Ishikawa (cell line): ENCODE measurements around the gene LILRB3.

Experiments
- CEBPB ChIP-seq: IDR thresholded peaks from 2 replicates; pipeline ENCODE4 v1.6.1; 2012
- CREB1 ChIP-seq: IDR thresholded peaks from 2 replicates; pipeline ENCODE4 v1.6.1; 2012; ENCODE audit warnings: low read depth
- EGR1 ChIP-seq: IDR thresholded peaks from 2 replicates; pipeline ENCODE4 v1.6.1; 2012
- EP300 ChIP-seq: IDR thresholded peaks from 2 replicates; pipeline ENCODE4 v1.6.1; 2012; ENCODE audit warnings: borderline replicate concordance
- FOXM1 ChIP-seq: IDR thresholded peaks from 2 replicates; pipeline ENCODE4 v1.6.1; 2012; ENCODE audit warnings: low read depth, borderline replicate concordance
- MAX ChIP-seq: IDR thresholded peaks from 2 replicates; pipeline ENCODE4 v1.6.1; 2012
- NFIC ChIP-seq: IDR thresholded peaks from 2 replicates; pipeline ENCODE4 v1.6.1; 2012
- RAD21 ChIP-seq: IDR thresholded peaks from 2 replicates; pipeline ENCODE4 v1.6.1; 2012; ENCODE audit warnings: low read depth
- REST ChIP-seq: IDR thresholded peaks from 2 replicates; pipeline ENCODE4 v1.6.1; 2012; ENCODE audit warnings: low read depth, mild to moderate bottlenecking
- TAF1 ChIP-seq: IDR thresholded peaks from 2 replicates; pipeline ENCODE4 v1.6.1; 2012; ENCODE audit warnings: low read depth, mild to moderate bottlenecking
- TCF12 ChIP-seq: IDR thresholded peaks from 2 replicates; pipeline ENCODE4 v1.6.1; 2012; ENCODE audit warnings: low read depth
- TEAD4 ChIP-seq: IDR thresholded peaks from 2 replicates; pipeline ENCODE4 v1.6.1; 2012
- USF1 ChIP-seq: IDR thresholded peaks from 2 replicates; pipeline ENCODE4 v1.6.1; 2012
- YY1 ChIP-seq: IDR thresholded peaks from 2 replicates; pipeline ENCODE4 v1.6.1; 2012; ENCODE audit warnings: low read depth
- ZBTB7A ChIP-seq: IDR thresholded peaks from 2 replicates; pipeline ENCODE4 v1.6.1; 2012; ENCODE audit warnings: low read depth

Gene LILRB3

GRCh38 chr19:54257116-54257480 lies 34.3 kb upstream of the LILRB3 start, which contains the start of gene LILRB5:
Gene LILRB5, minus strand, starts transcription at chr19:54257273. Its CDS starts 80 bp downstream, at chr19:54257193.
- TF ChIP-seq ZBTB7A: no peak
- TF ChIP-seq FOXM1: no peak
- no peak for TF ChIP-seq EGR1
- TF ChIP-seq YY1: no peak
- no peak for TF ChIP-seq TEAD4
- TF ChIP-seq MAX: no peak
- no peak for TF ChIP-seq CREB1
- no peak for TF ChIP-seq TCF12
- TF ChIP-seq TAF1: no peak
- no peak for TF ChIP-seq RAD21
- TF ChIP-seq CEBPB: no peak
- no peak for TF ChIP-seq REST
- TF ChIP-seq USF1: no peak
- TF ChIP-seq NFIC: no peak
- no peak for TF ChIP-seq EP300

- TF ChIP-seq EP300 (no peak), USF1 (no peak), YY1 (no peak)
Measured at GRCh38 chr19:54256250-54257115, 33.7 kb upstream of the LILRB3 start.

GRCh38 chr19:54255105-54255775 lies 32.4 kb upstream of the LILRB3 start:
- TF ChIP-seq TAF1 (no peak), CEBPB (no peak), RAD21 (no peak), EP300 (no peak), USF1 (no peak), REST (no peak), TCF12 (no peak), EGR1 (no peak), MAX (no peak), YY1 (no peak), TEAD4 (no peak), FOXM1 (no peak), ZBTB7A (no peak), NFIC (no peak), CREB1 (no peak)

- no peak for TF ChIP-seq EP300
- no peak for TF ChIP-seq REST
- TF ChIP-seq EGR1: no peak
- no peak for TF ChIP-seq TCF12
- TF ChIP-seq TEAD4: no peak
- no peak for TF ChIP-seq CEBPB
- no peak for TF ChIP-seq USF1
- no peak for TF ChIP-seq NFIC
- TF ChIP-seq TAF1: no peak
- TF ChIP-seq MAX: no peak
- no peak for TF ChIP-seq CREB1
- TF ChIP-seq ZBTB7A: no peak
- TF ChIP-seq RAD21: no peak
- no peak for TF ChIP-seq YY1
Measured at GRCh38 chr19:54254195-54254906, 31.5 kb upstream of the LILRB3 start.
